Endothelial cell of umbilical vein (primary cell): ENCODE measurements around the gene GABRA6. TPM values are rescaled to one million over a fixed set of nuclear protein-coding genes. Genes with fewer than 3 reads are reported as not detected.

ENCODE experiments used
- BruUV-seq: library from RNA; stranded (reverse); fragments of 400-500 nt; replicated peaks from 2 replicates; lab custom pipeline; 2021; lab: Mats Ljungman, UMichigan
- CTCF ChIA-PET: fragments of 300-600, 350-600 bp; sonication (Branson Sonifier 250); formaldehyde crosslinking; loops from one replicate; lab custom pipeline; 2021; ENCODE audit warnings: antibody characterized with exemption, inconsistent platforms; lab: Charles Lee
- POLR2A ChIA-PET: fragments of 300-600, 350-600 bp; sonication (Branson Sonifier 250); formaldehyde crosslinking; loops from one replicate; lab custom pipeline; 2021; ENCODE audit warnings: antibody characterized with exemption, inconsistent platforms; lab: Charles Lee
- DNase-seq: peaks from one replicate; pipeline ENCODE4 v3.0.0-alpha.2; 2011; ENCODE audit warnings: low read depth, low spot score
- FAIRE-seq: peaks from 2 replicates; lab custom pipeline; 2011; peaks lifted over from hg19 to GRCh38; lab: Jason Lieb, UNC
- H2AFZ ChIP-seq: 2 replicates; pipeline ENCODE4 v1.6.0; 2012; ENCODE audit warnings: low read depth, low read length, control low read depth, inconsistent platforms
- H3K27ac ChIP-seq: 2 replicates; pipeline ENCODE4 v1.5.1; 2011; ENCODE audit warnings: low read depth, mild to moderate bottlenecking, control low read depth, low read length, moderate library complexity; ENCODE audit not compliant: insufficient read depth
- H3K27me3 ChIP-seq, 2 experiments: 2 replicates each; pipeline versions ENCODE4 v1.6.0 to v1.6.1; 2011; ENCODE audit warnings: low read length in 2 of 2, mixed read lengths in 1 of 2; ENCODE audit not compliant: control insufficient read depth in 2 of 2, insufficient read depth in 2 of 2
- H3K36me3 ChIP-seq, 2 experiments: 2 replicates in 1 of 2; 3 replicates in 1 of 2; pipeline ENCODE4 v1.5.1; 2011; ENCODE audit warnings: low read length in 2 of 2, mild to moderate bottlenecking in 1 of 2, moderate library complexity in 1 of 2; ENCODE audit not compliant: control insufficient read depth in 2 of 2, insufficient read depth in 2 of 2; ENCODE audit errors: extremely low read depth in 1 of 2
- H3K4me1 ChIP-seq: 3 replicates; pipeline ENCODE4 v1.5.1; 2011; ENCODE audit warnings: mild to moderate bottlenecking, low read length; ENCODE audit not compliant: control insufficient read depth, insufficient read depth; ENCODE audit errors: extremely low read depth
- H3K4me2 ChIP-seq: 2 replicates; pipeline ENCODE4 v1.6.1; 2011; ENCODE audit warnings: low read length, control low read depth, mixed read lengths; ENCODE audit not compliant: insufficient read depth
- H3K4me3 ChIP-seq, 3 experiments: fragments of 200-600 bp in 1 of 3; sonication (generic), shearing (Covaris generic) in 1 of 3; replicated peaks in 1 of 3; 2 replicates each; pipeline ENCODE4 v1.5.1; 2011 to 2016; ENCODE audit warnings: control low read depth in 3 of 3, low read length in 3 of 3, mild to moderate bottlenecking in 2 of 3, inconsistent platforms in 1 of 3, low read depth in 1 of 3, moderate library complexity in 1 of 3; ENCODE audit not compliant: insufficient read depth in 1 of 3
- H3K79me2 ChIP-seq: 2 replicates; pipeline ENCODE4 v1.6.0; 2012; ENCODE audit warnings: low read length, inconsistent platforms; ENCODE audit not compliant: control insufficient read depth, insufficient read depth
- H3K9ac ChIP-seq: replicated peaks from 2 replicates; pipeline ENCODE3; 2011; ENCODE audit warnings: low read length, control low read depth; ENCODE audit not compliant: insufficient read depth; ENCODE audit errors: extremely low read depth
- H3K9me1 ChIP-seq: replicated peaks from 3 replicates; pipeline ENCODE4 v1.6.0; 2011; ENCODE audit warnings: mild to moderate bottlenecking, low read length; ENCODE audit not compliant: control insufficient read depth, insufficient read depth; ENCODE audit errors: extremely low read depth
- H3K9me3 ChIP-seq: replicated peaks from 2 replicates; pipeline ENCODE4 v1.5.1; 2012; ENCODE audit warnings: low read length, inconsistent platforms; ENCODE audit not compliant: control insufficient read depth, insufficient read depth
- H4K20me1 ChIP-seq: replicated peaks from 2 replicates; pipeline ENCODE3; 2011; ENCODE audit warnings: mild to moderate bottlenecking, low read length; ENCODE audit not compliant: control insufficient read depth, insufficient read depth; ENCODE audit errors: extremely low read depth
- EZH2 ChIP-seq: IDR thresholded peaks from 2 replicates; pipeline ENCODE4 v1.6.1; 2012; ENCODE audit warnings: borderline replicate concordance, low read depth, mild to moderate bottlenecking, moderate library complexity, low read length, inconsistent platforms; ENCODE audit not compliant: severe bottlenecking
- FOS ChIP-seq: IDR thresholded peaks from 2 replicates; pipeline ENCODE4 v1.6.1; 2011; ENCODE audit warnings: mild to moderate bottlenecking, low read length, moderate library complexity, borderline replicate concordance; ENCODE audit not compliant: insufficient read depth
- GATA2 ChIP-seq: IDR thresholded peaks from 2 replicates; pipeline ENCODE4 v1.7.0; 2011; ENCODE audit warnings: low read depth, mild to moderate bottlenecking, moderate library complexity, mixed read lengths, low read length; ENCODE audit not compliant: insufficient read length, insufficient read depth
- JUN ChIP-seq: IDR thresholded peaks from 2 replicates; pipeline ENCODE4 v1.6.1; 2011; ENCODE audit warnings: borderline replicate concordance, low read depth; ENCODE audit not compliant: insufficient read length, insufficient read depth
- MYC ChIP-seq: IDR thresholded peaks from one replicate; pipeline ENCODE4 v1.6.1; 2011; ENCODE audit warnings: mild to moderate bottlenecking, low read depth, low read length
- POLR2A ChIP-seq: IDR thresholded peaks from 2 replicates; pipeline ENCODE4 v1.6.1; 2012; ENCODE audit warnings: low read depth, mild to moderate bottlenecking, control low read depth, low read length
- POLR2AphosphoS5 ChIP-seq: IDR thresholded peaks from 2 replicates; pipeline ENCODE4 v1.6.1; 2012; ENCODE audit warnings: low read depth, mild to moderate bottlenecking, control low read depth, low read length, moderate library complexity; ENCODE audit not compliant: insufficient read depth
- dilution Hi-C: fragments of 300-500 bp; cut with MboI; formaldehyde crosslinking; loops from one replicate; pipeline ENCODE4 v1.15.0; 2019; ENCODE audit warnings: low sequenced_read_pairs; ENCODE audit not compliant: extremely low pct_ligation_motif_present
- intact Hi-C: fragments of 100-400 bp; cut with micrococcal nuclease; formaldehyde crosslinking; loops from one replicate; pipeline ENCODE4 v1.10.0; 2022
- polyA plus RNA-seq, 4 experiments: library from polyadenylated mRNA; depleted of rRNA in 3 of 4; stranded (reverse) in 3 of 4; unstranded in 1 of 4; fragments of >200 nt; gene quantifications; 2 replicates each; pipeline versions ENCODE4 v1.2.1 to v1.2.3, GENCODE V29; 2011 to 2012; ENCODE audit warnings: missing spikeins in 1 of 4
- total RNA-seq: library from RNA; stranded (reverse); gene quantifications from 2 replicates; pipeline ENCODE4 v1.2.3, GENCODE V29; 2021
- TF ChIP-seq, protein P1 (sequence below), 2 donors: IDR thresholded peaks; 1 replicate in 1 of 2; 2 replicates in 1 of 2; pipeline ENCODE4 v1.5.1; 2011; ENCODE audit warnings: low read length in 2 of 2, mild to moderate bottlenecking in 2 of 2, moderate library complexity in 2 of 2, control low read depth in 1 of 2, inconsistent platforms in 1 of 2, low read depth in 1 of 2; ENCODE audit not compliant: insufficient read depth in 1 of 2; ENCODE audit errors: extremely low read depth in 1 of 2
- TF ChIP-seq, protein P2 (sequence below): IDR thresholded peaks from 2 replicates; pipeline ENCODE4 v1.6.1; 2011; ENCODE audit not compliant: insufficient read depth, insufficient read length

The GABRA6 gene
- total and polyA plus RNA-seq, 2 donors (not counting 3 experiments of a cell fraction or from before 2014, with no cell fraction given): not detected

DNA sequence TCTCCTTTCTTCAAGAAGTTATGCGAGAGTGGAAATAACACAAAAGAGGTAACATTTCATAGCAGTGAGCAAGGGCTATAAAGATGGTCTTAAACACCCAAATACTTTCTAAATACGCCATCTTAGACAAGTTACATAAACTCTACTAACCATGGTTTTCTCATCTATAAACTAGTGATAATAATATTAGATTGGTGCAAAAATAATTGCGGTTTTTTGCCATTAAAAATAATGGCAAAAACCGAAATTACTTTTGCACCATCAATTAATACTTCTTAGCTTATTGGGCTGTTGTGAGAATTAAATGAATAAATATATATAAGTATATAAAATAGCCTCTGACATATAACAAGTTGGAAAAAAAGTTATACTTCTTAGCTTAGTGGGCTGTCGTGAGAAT, 23.7 kb downstream of the GABRA6 start:
- Histone ChIP-seq H3K9ac (no peak overlapping the region), H3K36me3 (no peaks in the 10 kb centered on the region), H3K9me3 (no peaks in the 10 kb centered on the region), H2AFZ (no peak overlapping the region), H3K79me2 (no peaks in the 10 kb centered on the region), H3K27ac (no peak overlapping the region), H3K4me1 (no peaks in the 10 kb centered on the region), H4K20me1 (no peaks in the 10 kb centered on the region), H3K4me3 (no peak overlapping the region), H3K9me1 (no peaks in the 10 kb centered on the region), H3K4me2 (no peak overlapping the region), H3K27me3 (no peaks in the 10 kb centered on the region)
- intact Hi-C loops: no loop called here
- DNase-seq: no peak
- no TSS peak for BruUV-seq
- no peak for TF ChIP-seq POLR2AphosphoS5
- TF ChIP-seq, protein P1, sequence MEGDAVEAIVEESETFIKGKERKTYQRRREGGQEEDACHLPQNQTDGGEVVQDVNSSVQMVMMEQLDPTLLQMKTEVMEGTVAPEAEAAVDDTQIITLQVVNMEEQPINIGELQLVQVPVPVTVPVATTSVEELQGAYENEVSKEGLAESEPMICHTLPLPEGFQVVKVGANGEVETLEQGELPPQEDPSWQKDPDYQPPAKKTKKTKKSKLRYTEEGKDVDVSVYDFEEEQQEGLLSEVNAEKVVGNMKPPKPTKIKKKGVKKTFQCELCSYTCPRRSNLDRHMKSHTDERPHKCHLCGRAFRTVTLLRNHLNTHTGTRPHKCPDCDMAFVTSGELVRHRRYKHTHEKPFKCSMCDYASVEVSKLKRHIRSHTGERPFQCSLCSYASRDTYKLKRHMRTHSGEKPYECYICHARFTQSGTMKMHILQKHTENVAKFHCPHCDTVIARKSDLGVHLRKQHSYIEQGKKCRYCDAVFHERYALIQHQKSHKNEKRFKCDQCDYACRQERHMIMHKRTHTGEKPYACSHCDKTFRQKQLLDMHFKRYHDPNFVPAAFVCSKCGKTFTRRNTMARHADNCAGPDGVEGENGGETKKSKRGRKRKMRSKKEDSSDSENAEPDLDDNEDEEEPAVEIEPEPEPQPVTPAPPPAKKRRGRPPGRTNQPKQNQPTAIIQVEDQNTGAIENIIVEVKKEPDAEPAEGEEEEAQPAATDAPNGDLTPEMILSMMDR (IDR thresholded peaks at IDR 0.05; ENCODE audit: extremely low read depth in 1 of 2, insufficient read depth in 1 of 2, low read depth in 1 of 2, low read length in 2 of 2): no peak
- no peak for TF ChIP-seq GATA2
- TF ChIP-seq POLR2A: no peak
- no peak for TF ChIP-seq MYC
- no peak for TF ChIP-seq FOS
- TF ChIP-seq, protein P2, sequence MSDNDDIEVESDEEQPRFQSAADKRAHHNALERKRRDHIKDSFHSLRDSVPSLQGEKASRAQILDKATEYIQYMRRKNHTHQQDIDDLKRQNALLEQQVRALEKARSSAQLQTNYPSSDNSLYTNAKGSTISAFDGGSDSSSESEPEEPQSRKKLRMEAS: no peak
- no peak for TF ChIP-seq EZH2
- TF ChIP-seq JUN: no peak
- ChIA-PET CTCF (no interaction called here), POLR2A (no interaction called here)
- no peak for FAIRE-seq
- dilution Hi-C loops: no loop called here
